IMR-90 (cell line): ENCODE results near the gene SNED1. TPM values are rescaled to one million over a fixed set of nuclear protein-coding genes. Genes with fewer than 3 reads are reported as not detected.
"Not testable (repeated sequence)": the region's sequence is repeated elsewhere in the genome, so short reads cannot be mapped to it uniquely, and the experiment has no call there.

Source experiments
- ATAC-seq: fragments of 200-7000 bp; cut with Tn5 transposase; 2 replicates; pipeline ENCODE4 v1.9.1; 2020; ENCODE audit warnings: low read depth, mild to moderate bottlenecking, moderate library complexity
- BruUV-seq: library from RNA; stranded (reverse); fragments of 400-500 nt; replicated peaks from 2 replicates; lab custom pipeline; 2021; lab: Mats Ljungman, UMichigan
- CTCF ChIA-PET: fragments of 300-600 bp; formaldehyde crosslinking; extraction: SDS; loops from one replicate; lab custom pipeline; 2021; ENCODE audit warnings: antibody characterized with exemption; lab: Yijun Ruan, JAX
- POLR2A ChIA-PET: fragments of 300-600 bp; sonication (Branson Sonifier 250); formaldehyde crosslinking; loops from one replicate; lab custom pipeline; 2022; ENCODE audit warnings: antibody characterized with exemption; ENCODE audit not compliant: unreplicated experiment; lab: Charles Lee
- DNase-seq: peaks from one replicate; pipeline ENCODE4 v3.0.0; 2013
- H2AFZ ChIP-seq: replicated peaks from 2 replicates; pipeline ENCODE3; 2013; ENCODE audit warnings: low read length, mild to moderate bottlenecking; ENCODE audit not compliant: poor library complexity
- H2AK5ac ChIP-seq: 2 replicates; pipeline ENCODE4 v1.6.1; 2013; ENCODE audit warnings: low read depth, low read length, inconsistent platforms
- H2AK9ac ChIP-seq: replicated peaks from 2 replicates; pipeline ENCODE3; 2013; ENCODE audit warnings: mild to moderate bottlenecking, low read depth, low read length, moderate library complexity; ENCODE audit not compliant: poor library complexity
- H2BK120ac ChIP-seq: 2 replicates; pipeline ENCODE4 v1.6.1; 2013; ENCODE audit warnings: low read depth, low read length, inconsistent platforms
- H2BK15ac ChIP-seq: 3 replicates; pipeline ENCODE4 v1.6.1; 2013; ENCODE audit warnings: low read depth, low read length, inconsistent platforms
- H2BK20ac ChIP-seq: 2 replicates; pipeline ENCODE4 v1.6.1; 2013; ENCODE audit warnings: low read depth, mild to moderate bottlenecking, inconsistent platforms, low read length, moderate library complexity
- H2BK5ac ChIP-seq: 2 replicates; pipeline ENCODE4 v1.6.1; 2013; ENCODE audit warnings: mild to moderate bottlenecking, low read depth, low read length, inconsistent platforms; ENCODE audit not compliant: poor library complexity, severe bottlenecking
- H3K14ac ChIP-seq: replicated peaks from 2 replicates; pipeline ENCODE4 v1.6.1; 2013; ENCODE audit warnings: low read depth, low read length, inconsistent platforms
- H3K18ac ChIP-seq: 2 replicates; pipeline ENCODE4 v1.6.1; 2013; ENCODE audit warnings: low read depth, low read length, control low read depth
- H3K23ac ChIP-seq: 2 replicates; pipeline ENCODE4 v1.6.1; 2013; ENCODE audit warnings: low read depth, low read length, inconsistent platforms
- H3K27ac ChIP-seq: 2 replicates; pipeline ENCODE4 v1.5.1; 2013; ENCODE audit warnings: mild to moderate bottlenecking, control low read depth, low read length; ENCODE audit not compliant: insufficient read depth
- H3K27me3 ChIP-seq: 2 replicates; pipeline ENCODE4 v1.6.1; 2013; ENCODE audit warnings: low read length; ENCODE audit not compliant: control insufficient read depth, insufficient read depth
- H3K36me3 ChIP-seq: 2 replicates; pipeline ENCODE4 v1.6.1; 2013; ENCODE audit warnings: low read length, mixed read lengths; ENCODE audit not compliant: control insufficient read depth, insufficient read depth
- H3K4ac ChIP-seq: 2 replicates; pipeline ENCODE4 v1.6.1; 2013; ENCODE audit warnings: low read depth, low read length, inconsistent platforms
- H3K4me1 ChIP-seq: 2 replicates; pipeline ENCODE4 v1.6.1; 2013; ENCODE audit warnings: low read length, mixed read lengths; ENCODE audit not compliant: control insufficient read depth, insufficient read depth
- H3K4me2 ChIP-seq: 2 replicates; pipeline ENCODE4 v1.6.1; 2013; ENCODE audit warnings: low read depth, mild to moderate bottlenecking, control low read depth, low read length, moderate library complexity
- H3K4me3 ChIP-seq: 2 replicates; pipeline ENCODE4 v1.5.1; 2013; ENCODE audit warnings: low read depth, mild to moderate bottlenecking, control low read depth, low read length, moderate library complexity; ENCODE audit not compliant: insufficient read depth
- H3K56ac ChIP-seq: 2 replicates; pipeline ENCODE4 v1.6.1; 2013; ENCODE audit warnings: low read length, inconsistent platforms; ENCODE audit not compliant: insufficient read depth; ENCODE audit errors: extremely low read depth
- H3K79me1 ChIP-seq, 2 experiments: 2 replicates each; pipeline ENCODE4 v1.6.1; 2013; ENCODE audit warnings: low read length in 2 of 2, inconsistent platforms in 1 of 2, low read depth in 1 of 2
- H3K9ac ChIP-seq: 2 replicates; pipeline ENCODE4 v1.6.1; 2013; ENCODE audit warnings: low read depth, low read length, control low read depth
- H3K9me1 ChIP-seq: 2 replicates; pipeline ENCODE4 v1.6.1; 2013; ENCODE audit warnings: low read length, inconsistent platforms; ENCODE audit not compliant: insufficient read depth
- H3K9me3 ChIP-seq: 2 replicates; pipeline ENCODE4 v1.6.1; 2013; ENCODE audit warnings: low read length; ENCODE audit not compliant: control insufficient read depth, insufficient read depth
- H4K20me1 ChIP-seq: 2 replicates; pipeline ENCODE4 v1.6.1; 2013; ENCODE audit warnings: low read length, inconsistent platforms; ENCODE audit not compliant: insufficient read depth
- H4K5ac ChIP-seq: 2 replicates; pipeline ENCODE4 v1.6.1; 2013; ENCODE audit warnings: mild to moderate bottlenecking, low read depth, low read length, control low read depth
- H4K8ac ChIP-seq, 2 experiments: 2 replicates each; pipeline ENCODE4 v1.6.1; 2013; ENCODE audit warnings: low read depth in 2 of 2, low read length in 2 of 2, control low read depth in 1 of 2, inconsistent platforms in 1 of 2
- H4K91ac ChIP-seq: 2 replicates; pipeline ENCODE4 v1.6.1; 2013; ENCODE audit warnings: low read depth, low read length, inconsistent platforms; ENCODE audit not compliant: insufficient read depth
- RAD21 ChIP-seq: IDR thresholded peaks from 2 replicates; pipeline ENCODE4 v1.6.1; 2012; ENCODE audit warnings: low read length, improper control_type of control experiment
- RCOR1 ChIP-seq: IDR thresholded peaks from 2 replicates; pipeline ENCODE4 v1.6.1; 2012; ENCODE audit warnings: mild to moderate bottlenecking, low read length, improper control_type of control experiment; ENCODE audit not compliant: insufficient replicate concordance
- WGBS, 2 experiments: methylation state at CpG; one replicate each; pipeline versions ENCODE4 v1.1.5 to v1.1.7; 2013; ENCODE audit warnings: missing lambda C conversion rate in 2 of 2; ENCODE audit not compliant: insufficient read length in 1 of 2; ENCODE audit errors: extremely low coverage in 2 of 2; 5-methylcytosine and 5-hydroxymethylcytosine counted together
- dilution Hi-C: fragments of 300-500 bp; cut with HindIII; formaldehyde crosslinking; loops from one replicate; pipeline ENCODE4 v1.14.3; 2018; ENCODE audit warnings: low sequenced_read_pairs; ENCODE audit not compliant: unreplicated experiment
- in situ Hi-C: fragments of 300-500 bp; cut with MboI; formaldehyde crosslinking; loops from 3 replicates; pipeline ENCODE4 v1.14.3; 2019; ENCODE audit warnings: low sequenced_read_pairs, inconsistent platforms, mixed read lengths
- intact Hi-C: fragments of 100-400 bp; cut with micrococcal nuclease; formaldehyde crosslinking; loops from 2 replicates; pipeline ENCODE4 v1.10.0; 2022
- polyA plus RNA-seq, 3 experiments: library from polyadenylated mRNA; depleted of rRNA; stranded (reverse); fragments of >200 nt; gene quantifications; 2 replicates each; pipeline ENCODE4 v1.2.3, GENCODE V29; 2012; ENCODE audit warnings: low replicate concordance in 1 of 3
- total RNA-seq: library from RNA; depleted of rRNA; stranded (reverse); fragments of >200 nt; gene quantifications from 2 replicates; pipeline ENCODE4 v1.2.3, GENCODE V29; 2012

Gene SNED1
- total and polyA plus RNA-seq, 2 of the 4 experiments (the other 2 are of a cell fraction): 1.1 to 3.4 TPM

DNA sequence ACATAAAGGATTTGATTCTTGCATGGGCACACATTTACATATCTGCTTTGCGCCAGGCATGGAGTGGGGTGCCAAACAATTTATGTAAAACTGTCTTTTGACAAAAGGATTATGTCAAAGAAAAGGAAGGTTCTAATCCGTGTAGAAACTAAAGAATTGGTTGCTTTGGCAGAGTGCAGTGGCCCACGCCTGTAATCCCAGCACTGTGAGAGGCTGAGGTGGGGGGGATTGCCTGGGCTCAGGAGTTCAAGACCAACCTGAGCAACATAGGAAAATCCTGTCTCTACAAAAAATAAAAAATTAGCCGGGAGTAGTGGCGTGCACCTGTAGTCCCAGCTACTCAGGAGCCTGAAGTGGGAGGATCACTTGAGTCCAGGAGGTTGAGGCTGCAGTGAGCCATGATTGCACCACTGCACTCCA is 104.8 kb downstream of the SNED1 start:
- no peak overlapping the region for H4K91ac ChIP-seq
- peak overlapping the region; percentile 92; the same call in 1 of the 2 replicates for H3K23ac ChIP-seq
- H4K20me1 ChIP-seq: no peaks in the 10 kb centered on the region
- WGBS, 2 experiments: 10% methylated on average over 2 of the region's 5 CpGs; no CpG with 5 or more reads in 1 of the 2 experiments
- H3K79me1 ChIP-seq: peaks cover 18 to 37% of the 10 kb centered on the region in 2 experiments
- H3K27me3 ChIP-seq: no peaks in the 10 kb centered on the region
- no peak overlapping the region for H2BK120ac ChIP-seq
- H3K18ac ChIP-seq: no peak overlapping the region
- no peak overlapping the region for H3K56ac ChIP-seq
- no peak overlapping the region for H2BK15ac ChIP-seq
- H3K36me3 ChIP-seq: peaks cover 9% of the 10 kb centered on the region
- peak overlapping the region; percentile 30 for H4K5ac ChIP-seq
- peak overlapping the region; percentile 68 for H3K4me2 ChIP-seq
- in situ Hi-C loops (no loop called here), intact Hi-C loops (loop anchor here (2.0 kb wide), 1 partner anchor 46 kb away; the partner anchor contains the start of gene PASK), dilution Hi-C loops (no loop called here)
- H3K9me3 ChIP-seq: no peaks in the 10 kb centered on the region
- H3K4me3 ChIP-seq: peak overlapping the region; percentile 87; the same call in 1 of the 2 replicates
- H2BK5ac ChIP-seq: no peak overlapping the region
- no peaks in the 10 kb centered on the region; the same call in 1 of the 2 replicates for H3K9me1 ChIP-seq
- CTCF ChIA-PET: no interaction called here
- no peaks in the 10 kb centered on the region; the same call in 1 of the 2 replicates for H3K4me1 ChIP-seq
- H2AFZ ChIP-seq: no peak overlapping the region
- no peak overlapping the region for H2BK20ac ChIP-seq
- peak overlapping the region; percentile 91 to 97 for H4K8ac ChIP-seq
- peak overlapping the region; percentile 83; the same call in 1 of the 2 replicates for H3K9ac ChIP-seq
- TF ChIP-seq RCOR1: no peak
- TF ChIP-seq RAD21: no peak
- ATAC-seq (no peak), DNase-seq (no peak)
- peak overlapping the region; percentile 80; the same call in 1 of the 2 replicates for H3K14ac ChIP-seq
- POLR2A ChIA-PET: no interaction called here
- no peak overlapping the region for H2AK5ac ChIP-seq
- no peak overlapping the region for H2AK9ac ChIP-seq
- no TSS peak for BruUV-seq
- no peak overlapping the region; the same call in 1 of the 2 replicates for H3K4ac ChIP-seq
- no peak overlapping the region for H3K27ac ChIP-seq

DNA sequence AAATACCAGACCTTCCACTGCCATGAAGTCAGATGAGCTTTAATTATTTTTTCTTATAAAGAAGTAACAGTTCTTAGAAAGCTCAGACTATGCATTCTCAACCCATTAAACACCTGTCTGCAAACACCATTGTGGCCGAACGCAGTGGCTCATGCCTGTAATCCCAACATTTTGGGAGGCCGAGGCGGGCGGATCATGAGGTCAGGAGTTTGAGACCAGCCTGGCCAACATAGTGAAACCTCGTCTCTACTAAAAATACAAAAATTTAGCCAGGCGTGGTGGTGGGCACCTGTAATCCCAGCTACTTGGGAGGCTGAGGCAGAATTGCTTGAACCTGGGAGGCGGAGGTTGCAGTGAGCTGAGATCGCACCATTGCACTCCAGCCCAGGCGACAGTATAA is 106.2 kb downstream of the SNED1 start:
- H3K4me2 ChIP-seq, H2BK5ac ChIP-seq, H2BK15ac ChIP-seq, intact Hi-C loops, H4K20me1 ChIP-seq, CTCF ChIA-PET, H3K9ac ChIP-seq, H3K27me3 ChIP-seq, H3K9me1 ChIP-seq, H3K14ac ChIP-seq, H2AFZ ChIP-seq, H3K4ac ChIP-seq, H2BK120ac ChIP-seq, ATAC-seq, POLR2A ChIA-PET, H3K4me1 ChIP-seq, in situ Hi-C loops, H2AK5ac ChIP-seq, H2AK9ac ChIP-seq, H3K9me3 ChIP-seq, BruUV-seq, H4K91ac ChIP-seq, DNase-seq, H2BK20ac ChIP-seq, dilution Hi-C loops, H4K5ac ChIP-seq, H4K8ac ChIP-seq, H3K4me3 ChIP-seq, H3K56ac ChIP-seq, H3K18ac ChIP-seq, H3K36me3 ChIP-seq, H3K23ac ChIP-seq, H3K27ac ChIP-seq: not testable (repeated sequence)
- 69% methylated on average over 4 of the region's 10 CpGs; no CpG with 5 or more reads in 1 of the 2 experiments for WGBS, 2 experiments
- peaks cover 14 to 33% of the 10 kb centered on the region in 2 experiments for H3K79me1 ChIP-seq
